Measurements from ENCODE around the gene C2orf80.
"Not testable (repeated sequence)": the region's sequence is repeated elsewhere in the genome, so short reads cannot be mapped to it uniquely, and the experiment has no call there.

C2orf80 gene

DNA sequence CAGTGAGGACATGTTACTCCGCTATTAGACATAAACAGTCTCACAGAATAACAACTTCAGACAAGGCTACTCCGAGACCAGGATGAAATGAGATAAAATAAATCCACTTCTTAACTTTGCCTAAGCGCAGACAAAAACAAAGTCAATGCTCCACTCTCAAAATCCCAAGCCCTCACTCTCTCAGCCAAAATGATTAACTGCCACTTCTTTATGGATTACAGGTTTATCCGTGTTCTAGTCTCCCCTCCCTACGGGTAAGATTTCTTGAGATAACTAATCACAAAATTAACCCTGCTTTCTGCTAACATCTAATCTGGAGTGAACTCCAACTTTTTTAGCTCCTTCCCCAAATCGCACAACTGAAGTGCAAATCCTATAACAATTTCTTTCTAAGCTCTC, 59.1 kb downstream of the C2orf80 start:
- DNase-seq, result no peak

DNA sequence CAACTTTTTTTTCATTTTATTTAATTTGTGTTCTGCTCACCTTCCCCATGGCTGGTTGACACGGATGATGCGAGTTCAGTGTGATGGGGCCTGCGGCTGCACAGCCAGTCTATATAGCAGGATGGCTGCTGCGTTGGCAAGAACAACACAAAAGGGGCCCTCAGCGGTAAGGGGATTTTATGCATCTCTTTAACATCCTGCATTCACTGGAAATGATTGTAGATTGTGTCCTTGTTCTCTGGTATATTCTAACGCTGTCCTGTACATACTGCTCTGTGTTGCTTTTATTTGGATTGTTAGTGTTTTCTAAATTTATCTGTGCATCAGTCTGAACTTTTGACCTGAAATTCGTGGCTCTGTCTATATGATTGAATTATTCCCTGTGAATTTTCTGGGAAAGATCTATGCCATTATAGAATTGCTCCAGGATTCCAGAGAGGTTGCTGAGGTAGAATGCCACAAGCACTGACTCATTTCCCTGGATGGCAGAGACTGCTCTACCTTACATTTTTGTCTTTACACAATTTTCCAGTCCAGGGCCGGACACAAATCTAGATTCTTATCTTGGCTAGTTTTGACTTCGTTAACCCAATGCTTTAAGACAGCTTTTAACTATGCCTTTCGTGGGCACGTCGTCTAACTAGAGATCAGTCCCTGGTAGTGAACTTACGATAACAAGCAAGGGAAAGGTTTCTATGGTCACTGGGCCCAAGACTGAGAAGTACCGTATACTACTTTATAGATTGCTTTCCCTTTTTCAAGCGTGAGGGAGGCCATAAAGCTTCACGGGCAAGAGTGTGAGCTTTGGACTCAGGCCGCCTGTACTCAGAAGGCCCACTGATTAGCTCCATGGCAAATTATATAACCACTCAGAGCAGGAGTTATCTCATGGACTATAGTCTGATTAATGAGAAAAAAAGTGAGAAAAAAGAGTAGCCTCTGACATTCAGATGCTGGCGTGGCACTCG, 59.8 kb downstream of the C2orf80 start, which contains the start of gene CRYGC:
CRYGC (minus strand) TSS at position 85 of the 968 bp plus-strand sequence; CDS start at position 49, 36 bp downstream.
- DNase-seq, result no peak

GRCh38 chr2:208128136-208128535, 61.7 kb downstream of the C2orf80 start:
- DNase-seq, result no peak

GRCh38 chr2:208127090-208127489, 62.7 kb downstream of the C2orf80 start:
- no peak for DNase-seq

- DNase-seq, result no peak
These were observed 64.6 kb downstream of the C2orf80 start for GRCh38 chr2:208125251-208125650.

DNA sequence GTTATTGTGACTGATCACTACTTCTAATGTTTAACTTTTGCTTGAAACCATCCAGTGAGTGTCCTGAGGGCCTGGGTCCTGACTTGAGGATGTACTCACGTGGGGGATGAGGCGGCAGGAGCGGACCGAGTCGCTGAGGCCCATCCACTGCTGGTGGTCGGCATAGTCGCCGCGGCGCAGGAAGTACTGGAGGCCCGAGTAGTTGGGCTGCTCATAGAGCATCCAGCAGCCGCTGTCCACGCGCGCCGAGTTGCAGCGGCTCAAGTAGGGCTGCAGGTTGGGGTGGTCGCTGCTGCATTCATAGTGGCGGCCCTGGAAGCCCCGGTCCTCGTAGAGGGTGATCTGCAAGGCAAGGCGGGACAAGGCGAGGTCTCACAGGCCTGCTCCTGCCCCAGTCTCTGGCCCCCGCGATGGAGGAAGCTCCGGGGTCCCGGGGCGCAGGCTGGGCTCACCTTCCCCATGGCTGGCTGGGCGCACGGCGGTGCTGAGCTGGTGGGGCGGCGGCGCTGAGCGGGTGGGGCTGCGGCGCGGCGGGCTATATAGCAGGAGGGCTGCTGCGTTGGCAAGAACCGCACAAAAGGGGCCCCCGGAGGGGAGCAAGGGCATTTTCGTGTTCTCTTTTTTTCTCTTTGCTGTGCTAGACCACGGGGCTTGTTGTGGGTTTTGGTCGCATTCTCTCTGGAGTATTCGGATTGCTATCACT, 65.7 kb downstream of the C2orf80 start, which contains the start of gene CRYGD:
CRYGD (minus strand) TSS at position 512 of the 703 bp plus-strand sequence; CDS start at position 461, 51 bp downstream.
- not testable (repeated sequence) for DNase-seq

GRCh38 chr2:208122248-208122647, 67.6 kb downstream of the C2orf80 start:
- no peak for DNase-seq

DNA sequence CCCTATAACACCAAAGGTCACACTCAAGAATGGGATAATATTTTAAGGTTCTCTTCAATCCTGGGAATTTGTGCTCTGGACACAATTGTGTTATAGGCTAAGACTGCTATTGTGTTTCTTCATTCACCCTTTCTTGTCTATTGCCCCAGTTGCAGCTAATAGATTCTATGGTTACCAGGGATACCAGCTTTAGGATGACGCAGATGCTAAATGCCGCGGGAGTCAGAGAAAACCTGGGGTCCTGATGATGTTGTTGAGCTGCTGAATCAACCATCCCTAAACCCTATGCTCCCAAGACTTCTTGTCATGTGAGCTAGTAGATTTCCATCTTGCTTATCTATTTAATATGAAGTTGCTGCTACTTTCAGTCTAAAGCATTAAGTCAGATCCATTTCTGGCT, 70.9 kb downstream of the C2orf80 start:
- no peak for DNase-seq

DNA sequence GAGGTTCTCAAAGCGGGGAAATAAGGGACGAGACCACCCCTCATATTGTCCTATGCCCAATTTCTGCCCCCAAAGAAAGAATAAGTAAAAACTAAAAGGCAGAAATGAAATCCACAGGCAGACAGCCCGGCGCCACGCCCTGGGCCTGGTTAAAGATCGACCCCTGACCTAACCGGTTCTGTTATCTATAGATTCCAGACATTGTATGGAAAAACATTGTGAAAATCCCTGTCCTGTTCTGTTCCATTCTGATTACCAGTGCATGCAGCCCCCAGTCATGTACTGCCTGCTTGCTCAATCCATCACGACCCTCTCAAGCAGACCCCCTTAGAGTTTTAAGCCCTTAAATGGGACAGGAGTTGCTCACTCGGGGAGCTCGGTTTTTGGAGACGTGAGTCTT, 72.4 kb downstream of the C2orf80 start:
- DNase-seq, result not testable (repeated sequence)

All from NCI-H1436 (cell line).